NT2/D1 (cell line): ENCODE results near the gene SORBS2.

Source experiments
- DNase-seq: peaks from one replicate; pipeline ENCODE4 v3.0.0-alpha.2; 2011; ENCODE audit warnings: low read depth, low spot score
- H3K27me3 ChIP-seq: 2 replicates; pipeline ENCODE4 v1.6.0; 2011; ENCODE audit warnings: mild to moderate bottlenecking; ENCODE audit not compliant: insufficient read length, insufficient read depth
- H3K36me3 ChIP-seq: 2 replicates; pipeline ENCODE4 v1.6.1; 2011; ENCODE audit warnings: mild to moderate bottlenecking, low read length, mixed read lengths; ENCODE audit not compliant: insufficient read depth, insufficient read length
- H3K4me1 ChIP-seq: 2 replicates; pipeline ENCODE4 v1.5.1; 2011; ENCODE audit not compliant: insufficient read depth, insufficient read length
- H3K4me3 ChIP-seq: 2 replicates; pipeline ENCODE4 v1.5.1; 2011; ENCODE audit warnings: low read depth; ENCODE audit not compliant: insufficient read length
- H3K9ac ChIP-seq: 2 replicates; pipeline ENCODE4 v1.6.0; 2011; ENCODE audit warnings: low read depth; ENCODE audit not compliant: insufficient read length
- H3K9me3 ChIP-seq: 2 replicates; pipeline ENCODE4 v1.5.1; 2011; ENCODE audit warnings: mild to moderate bottlenecking, low read length; ENCODE audit not compliant: insufficient read depth
- SUZ12 ChIP-seq: IDR thresholded peaks from 2 replicates; pipeline ENCODE4 v1.6.1; 2011; ENCODE audit not compliant: insufficient read length, insufficient read depth; ENCODE audit errors: extremely low read depth
- YY1 ChIP-seq: IDR thresholded peaks from 2 replicates; pipeline ENCODE4 v1.6.1; 2011; ENCODE audit not compliant: insufficient read length, insufficient read depth
- ZNF274 ChIP-seq: IDR thresholded peaks from 2 replicates; pipeline ENCODE4 v1.6.1; 2011; ENCODE audit warnings: mild to moderate bottlenecking, low read depth, low read length

Gene SORBS2

GRCh38 chr4:185685804-185686203 is 126.2 kb downstream of the SORBS2 start:
- Histone ChIP-seq H3K4me3 (no peak overlapping the region), H3K9me3 (no peaks in the 10 kb centered on the region), H3K9ac (no peak overlapping the region), H3K4me1 (no peaks in the 10 kb centered on the region), H3K36me3 (no peaks in the 10 kb centered on the region), H3K27me3 (no peaks in the 10 kb centered on the region)
- TF ChIP-seq YY1 (no peak), SUZ12 (no peak), ZNF274 (no peak)
- no peak for DNase-seq

- Histone ChIP-seq H3K4me3 (no peak overlapping the region), H3K9me3 (no peaks in the 10 kb centered on the region), H3K4me1 (no peaks in the 10 kb centered on the region), H3K27me3 (no peaks in the 10 kb centered on the region), H3K36me3 (no peaks in the 10 kb centered on the region), H3K9ac (no peak overlapping the region)
- no peak for DNase-seq
- TF ChIP-seq SUZ12 (no peak), ZNF274 (no peak), YY1 (no peak)
Observed at GRCh38 chr4:185683896-185684295, 128.1 kb downstream of the SORBS2 start.

- Histone ChIP-seq H3K9ac (no peak overlapping the region), H3K4me3 (no peak overlapping the region), H3K4me1 (no peaks in the 10 kb centered on the region), H3K36me3 (no peaks in the 10 kb centered on the region), H3K9me3 (no peaks in the 10 kb centered on the region), H3K27me3 (no peaks in the 10 kb centered on the region)
- TF ChIP-seq ZNF274 (no peak), YY1 (no peak)
- DNase-seq, result no peak
Observed at GRCh38 chr4:185683222-185683621, 128.8 kb downstream of the SORBS2 start.

GRCh38 chr4:185682236-185682635 is 129.8 kb downstream of the SORBS2 start:
- Histone ChIP-seq H3K36me3 (no peaks in the 10 kb centered on the region), H3K9ac (no peak overlapping the region), H3K27me3 (no peaks in the 10 kb centered on the region), H3K4me3 (no peak overlapping the region), H3K4me1 (no peaks in the 10 kb centered on the region), H3K9me3 (no peaks in the 10 kb centered on the region)
- TF ChIP-seq YY1, result no peak
- TF ChIP-seq SUZ12, result no peak
- no peak for TF ChIP-seq ZNF274
- no peak for DNase-seq

GRCh38 chr4:185681604-185682003 is 130.4 kb downstream of the SORBS2 start:
- H3K9ac ChIP-seq, result no peak overlapping the region
- no peaks in the 10 kb centered on the region for H3K4me1 ChIP-seq
- H3K27me3 ChIP-seq, result no peaks in the 10 kb centered on the region
- no peak overlapping the region for H3K4me3 ChIP-seq
- H3K9me3 ChIP-seq, result no peaks in the 10 kb centered on the region
- TF ChIP-seq YY1 (no peak), ZNF274 (no peak), SUZ12 (no peak)
- H3K36me3 ChIP-seq, result no peaks in the 10 kb centered on the region
- no peak for DNase-seq

- Histone ChIP-seq H3K9me3 (no peaks in the 10 kb centered on the region), H3K27me3 (no peaks in the 10 kb centered on the region), H3K4me1 (no peaks in the 10 kb centered on the region), H3K36me3 (no peaks in the 10 kb centered on the region), H3K9ac (no peak overlapping the region), H3K4me3 (no peak overlapping the region)
- TF ChIP-seq YY1 (no peak), ZNF274 (no peak), SUZ12 (no peak)
- DNase-seq, result no peak
Observed at GRCh38 chr4:185680617-185681016, 131.4 kb downstream of the SORBS2 start.

- no peak for DNase-seq
- Histone ChIP-seq H3K4me1 (no peaks in the 10 kb centered on the region), H3K4me3 (no peak overlapping the region), H3K9me3 (no peaks in the 10 kb centered on the region), H3K9ac (no peak overlapping the region), H3K36me3 (no peaks in the 10 kb centered on the region), H3K27me3 (no peaks in the 10 kb centered on the region)
- TF ChIP-seq SUZ12 (no peak), YY1 (no peak)
Observed at GRCh38 chr4:185679523-185679922, 132.5 kb downstream of the SORBS2 start.

GRCh38 chr4:185677637-185678314 is 134.2 kb downstream of the SORBS2 start:
- no peaks in the 10 kb centered on the region for H3K36me3 ChIP-seq
- H3K9me3 ChIP-seq, result no peaks in the 10 kb centered on the region
- H3K4me3 ChIP-seq, result no peak overlapping the region
- no peak for DNase-seq
- H3K4me1 ChIP-seq, result no peaks in the 10 kb centered on the region
- no peak overlapping the region for H3K9ac ChIP-seq
- TF ChIP-seq ZNF274 (no peak), YY1 (no peak), SUZ12 (no peak)
- no peaks in the 10 kb centered on the region for H3K27me3 ChIP-seq
